Measurements from ENCODE around the gene CCSER2.

The CCSER2 gene

GRCh38 chr10:84511709-84512285, 183.4 kb downstream of the CCSER2 start:
- no peak for TF ChIP-seq CTCF (conservative IDR thresholded peaks at IDR 0.05)

GRCh38 chr10:84517554-84517953, 189.2 kb downstream of the CCSER2 start:
- no peak for TF ChIP-seq CTCF (conservative IDR thresholded peaks at IDR 0.05)
- no peak overlapping the region for H3K27ac ChIP-seq

More at GRCh38 chr10:84511709-84512285, 183.4 kb downstream of the CCSER2 start:
- no peak overlapping the region for H3K27ac ChIP-seq

- H3K27ac ChIP-seq, result no peak overlapping the region
- TF ChIP-seq CTCF (conservative IDR thresholded peaks at IDR 0.05), result no peak
Measured at GRCh38 chr10:84519235-84519634, 190.8 kb downstream of the CCSER2 start.

GRCh38 chr10:84521013-84521412, 192.6 kb downstream of the CCSER2 start:
- H3K27ac ChIP-seq, result no peak overlapping the region

GRCh38 chr10:84521468-84521867, 193.1 kb downstream of the CCSER2 start:
- H3K27ac ChIP-seq, result no peak overlapping the region
- no peak for TF ChIP-seq CTCF (conservative IDR thresholded peaks at IDR 0.05)

More at GRCh38 chr10:84521013-84521412, 192.6 kb downstream of the CCSER2 start:
- no peak for TF ChIP-seq CTCF (conservative IDR thresholded peaks at IDR 0.05)

- TF ChIP-seq CTCF (conservative IDR thresholded peaks at IDR 0.05), result no peak
- H3K27ac ChIP-seq, result peak overlapping the region; percentile 38; the same call in 1 of the 2 replicates
Measured at GRCh38 chr10:84522612-84523462, 194.4 kb downstream of the CCSER2 start.

GRCh38 chr10:84523526-84523925, 195.1 kb downstream of the CCSER2 start:
- no peak for TF ChIP-seq CTCF (conservative IDR thresholded peaks at IDR 0.05)
- peak overlapping the region; percentile 38; the same call in 1 of the 2 replicates for H3K27ac ChIP-seq
